GM21786 (cell line): ENCODE measurements around the gene DUSP8.

Experiments used
- ATAC-seq: cut with Tn5 transposase; IDR thresholded peaks from one replicate; pipeline ENCODE4 v1.9.1; 2021; ENCODE audit not compliant: unreplicated experiment

The DUSP8 gene

DNA sequence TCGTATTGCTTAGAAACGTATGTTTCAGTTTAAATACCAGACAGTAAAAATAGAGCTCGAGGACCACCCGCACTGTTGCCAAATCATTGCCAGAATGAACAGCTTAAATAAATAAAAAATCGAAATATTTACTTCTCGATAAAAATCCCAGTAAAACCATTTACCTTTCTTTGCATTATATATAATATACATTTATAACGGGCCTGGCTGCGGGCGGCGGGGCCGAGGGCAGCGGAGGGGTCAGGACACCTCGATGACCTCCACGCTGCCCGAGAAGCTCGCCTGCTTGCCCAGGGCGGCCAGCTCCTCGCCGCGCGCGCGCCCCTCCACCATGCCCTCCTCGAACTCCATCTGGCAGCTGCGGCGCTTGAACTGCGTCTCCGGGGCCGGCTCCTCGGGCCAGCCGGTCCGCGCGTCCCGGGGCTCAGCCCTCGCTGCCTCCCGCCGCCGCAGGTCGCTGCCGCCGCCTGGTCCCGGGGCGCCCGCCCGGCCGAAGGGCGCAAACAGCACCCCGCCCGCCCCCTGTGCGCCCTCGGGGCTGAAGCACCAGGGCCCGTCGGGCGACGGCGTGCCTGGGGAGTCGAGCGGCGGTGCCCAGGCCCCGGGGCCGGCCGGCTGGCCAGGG, 15.7 kb downstream of the DUSP8 start:
- no peak for ATAC-seq

DNA sequence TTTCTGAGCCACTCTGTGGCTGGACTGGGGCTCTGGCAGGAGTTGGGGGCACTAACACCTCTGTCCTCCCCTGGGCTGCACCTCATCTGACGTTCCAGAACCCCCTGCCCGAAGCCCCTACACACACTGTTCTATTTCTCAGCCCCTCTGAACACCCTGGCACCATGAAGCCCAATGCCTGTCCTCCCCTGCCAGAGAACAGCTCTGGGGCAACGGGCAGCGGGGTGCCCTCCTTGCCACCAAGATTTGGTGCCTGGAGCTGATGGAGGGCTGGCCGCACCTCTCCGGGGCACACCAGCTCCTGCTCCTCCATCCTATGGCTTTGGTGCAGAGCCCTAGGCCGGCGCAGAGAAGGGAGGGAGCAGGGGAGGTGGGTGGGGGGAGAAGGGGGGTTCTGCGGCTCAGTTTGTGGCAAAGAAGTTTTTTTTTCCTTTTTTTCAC, 16.3 kb downstream of the DUSP8 start:
- ATAC-seq, result no peak

DNA sequence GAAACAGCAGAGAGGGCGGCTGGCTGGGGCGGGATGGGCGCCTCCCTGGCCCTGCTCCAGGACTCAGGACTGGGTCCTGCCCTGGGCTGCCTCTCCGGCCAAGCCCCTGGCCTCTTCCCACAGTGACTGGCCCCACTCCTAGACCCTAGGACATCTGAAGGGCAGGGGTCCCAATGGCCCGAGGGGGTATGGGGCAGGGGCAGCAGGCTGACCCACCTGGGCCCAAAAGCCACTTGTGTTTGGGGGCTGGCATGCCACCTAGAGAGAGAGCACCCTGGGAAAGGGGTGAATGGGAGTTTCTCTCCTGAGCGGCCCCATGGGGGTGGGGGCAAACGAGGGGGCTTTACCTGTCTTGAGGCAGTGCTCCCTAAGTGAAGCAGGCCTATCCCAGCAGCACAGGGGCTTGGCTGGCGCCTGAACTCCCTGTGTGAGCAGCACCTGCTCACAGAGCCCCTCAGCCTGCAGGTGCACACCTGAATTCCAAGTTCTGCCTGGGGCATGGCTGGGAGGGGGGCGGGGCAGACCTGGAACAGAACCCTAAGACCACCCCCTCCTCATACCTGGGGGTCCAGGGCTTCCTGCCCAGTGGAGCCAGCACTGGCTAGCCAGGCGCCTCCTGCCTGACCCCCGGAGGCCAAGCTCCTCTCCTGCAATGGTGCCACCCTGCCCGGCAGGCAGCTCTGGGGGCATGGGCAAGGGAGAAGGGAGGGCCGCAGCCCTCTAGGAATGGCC, 16.9 kb downstream of the DUSP8 start:
- no peak for ATAC-seq

DNA sequence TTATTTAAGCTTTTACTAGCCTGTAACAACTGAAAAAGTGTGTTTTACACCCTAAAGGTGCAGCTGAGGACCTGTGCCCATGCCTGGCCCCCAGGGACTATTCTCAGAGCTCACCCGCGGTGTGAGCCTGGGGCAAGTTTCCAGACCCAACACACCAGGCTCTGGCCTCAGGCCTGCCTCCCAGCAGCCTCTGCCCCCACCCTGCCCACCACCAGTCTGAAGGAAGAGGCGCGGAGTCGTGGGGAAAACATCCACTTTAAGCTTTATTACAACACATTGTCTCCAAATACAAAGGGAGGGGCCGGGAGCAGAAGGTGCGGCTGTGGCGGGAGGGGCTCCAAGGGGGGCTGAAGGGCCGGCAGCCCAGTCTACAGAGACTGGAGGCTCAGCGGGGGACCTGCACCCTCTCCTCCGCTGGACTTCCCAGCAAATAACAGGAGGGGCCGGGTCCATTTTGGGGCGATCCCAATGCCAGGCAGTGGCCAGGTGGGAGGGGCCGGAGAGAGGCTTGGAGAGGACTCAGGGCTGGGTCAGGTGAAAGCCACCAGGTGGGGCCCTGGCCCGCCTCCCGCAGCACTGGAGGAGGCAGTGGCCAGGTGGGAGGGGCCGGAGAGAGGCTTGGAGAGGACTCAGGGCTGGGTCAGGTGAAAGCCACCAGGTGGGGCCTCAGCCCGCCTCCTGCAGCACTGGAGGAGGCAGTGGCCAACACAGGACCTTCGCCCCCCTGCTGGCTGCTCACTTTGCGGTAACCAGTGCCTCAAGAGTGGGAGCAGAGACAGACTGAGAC, 18.1 kb downstream of the DUSP8 start:
- ATAC-seq, result no peak

GRCh38 chr11:1549338-1550330, 22.4 kb downstream of the DUSP8 start:
- no peak for ATAC-seq

DNA sequence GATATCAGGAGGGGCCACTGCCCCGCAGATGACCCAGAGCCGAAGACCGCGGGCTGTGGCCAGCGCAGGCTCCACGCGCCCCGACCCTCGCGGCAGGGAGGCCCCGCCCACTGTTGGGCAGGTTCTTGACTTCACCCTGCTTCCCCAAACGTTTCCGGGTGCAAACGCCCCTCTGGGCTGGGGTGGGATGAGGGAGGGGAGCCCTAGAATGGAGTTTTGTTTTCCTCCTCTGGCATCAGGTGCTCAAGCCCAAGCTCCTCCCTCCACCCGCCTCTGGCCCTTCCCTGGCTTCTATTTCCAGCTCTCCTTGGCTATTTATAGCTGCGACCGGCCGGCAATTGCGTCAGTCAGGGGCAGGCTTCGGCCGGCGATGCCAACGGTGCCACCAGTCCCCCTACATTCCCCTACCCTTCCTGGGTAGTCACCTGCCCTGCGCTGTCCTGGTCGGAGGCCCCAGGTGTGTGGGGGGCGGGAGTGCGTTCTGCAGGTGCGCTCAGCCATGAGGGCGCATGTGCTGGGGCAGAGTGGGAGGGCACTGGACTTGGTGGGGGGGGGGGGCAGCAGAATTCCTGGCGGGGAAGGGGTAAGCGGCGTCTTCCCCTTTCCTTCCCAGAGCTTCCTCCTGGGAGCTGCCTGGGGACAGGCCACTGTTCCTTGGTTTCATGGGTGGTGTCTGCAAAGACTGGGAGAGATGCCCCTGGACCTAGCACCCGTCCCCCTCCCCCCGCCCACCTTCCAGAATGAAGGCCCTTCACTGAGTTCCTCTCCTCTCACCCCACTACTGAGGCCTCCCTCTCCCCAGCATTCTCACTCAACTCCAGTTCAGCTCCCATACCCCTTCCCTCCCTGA, 23.6 kb downstream of the DUSP8 start:
- ATAC-seq, result no peak

DNA sequence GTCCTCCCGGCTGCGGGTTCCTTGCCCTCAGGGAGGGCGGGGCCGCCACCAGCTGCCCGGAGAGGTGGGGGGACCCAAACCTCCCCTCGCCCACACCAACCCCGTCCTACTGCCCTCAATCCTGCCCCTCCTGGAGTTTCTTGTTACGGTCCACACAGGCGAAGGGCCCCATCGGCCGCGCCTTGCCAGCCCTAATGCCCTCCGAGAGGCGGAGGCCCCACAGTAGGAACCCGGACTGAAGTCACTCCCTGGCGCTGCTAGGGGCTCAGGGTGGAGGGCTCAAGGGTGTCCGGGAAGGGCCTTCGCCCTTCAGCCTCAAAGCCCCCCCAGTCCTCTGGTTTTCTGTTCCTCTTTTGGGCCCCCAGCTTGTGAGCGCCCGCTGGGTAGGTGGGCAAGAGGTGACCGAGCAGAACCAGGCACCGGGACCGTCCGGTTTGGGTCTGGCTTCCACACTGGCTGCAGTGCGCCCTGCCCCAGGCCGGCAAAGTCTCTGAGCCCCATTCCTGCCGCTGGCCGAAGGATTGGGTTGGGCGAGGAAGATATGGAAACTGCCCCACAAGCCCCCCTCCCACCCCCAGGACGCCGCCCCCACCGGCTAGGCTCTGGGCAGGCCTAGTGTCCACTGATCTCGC, 24.5 kb downstream of the DUSP8 start:
- ATAC-seq, result no peak

GRCh38 chr11:1546536-1547466, 25.3 kb downstream of the DUSP8 start:
- no peak for ATAC-seq

- ATAC-seq, result no peak
Measured at GRCh38 chr11:1546077-1546535, 26.0 kb downstream of the DUSP8 start.

GRCh38 chr11:1545432-1545831, 26.6 kb downstream of the DUSP8 start:
- no peak for ATAC-seq

- ATAC-seq, result no peak
Measured at GRCh38 chr11:1544536-1544935, 27.5 kb downstream of the DUSP8 start.

- ATAC-seq, result no peak
Measured at GRCh38 chr11:1543606-1544263, 28.3 kb downstream of the DUSP8 start.

DNA sequence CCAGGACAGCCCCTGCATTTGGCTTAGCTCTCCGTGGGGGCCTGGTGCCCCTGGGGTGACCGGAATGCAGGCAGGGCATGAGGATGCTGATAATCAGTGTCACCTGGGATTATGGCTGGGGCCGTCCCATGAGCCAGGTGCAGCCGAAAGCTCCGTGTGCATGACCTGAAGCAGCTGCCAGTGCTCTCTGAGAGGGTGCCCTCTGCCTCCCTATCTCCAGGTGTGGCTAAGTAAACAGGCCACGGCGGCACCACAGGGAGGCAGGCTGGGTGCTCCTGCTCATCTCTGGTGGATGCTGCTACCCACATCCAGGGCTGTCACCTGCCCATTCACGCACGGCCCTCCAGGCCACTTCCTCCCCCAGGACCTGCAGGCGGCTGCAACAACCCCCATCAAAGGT, 29.8 kb downstream of the DUSP8 start:
- ATAC-seq, result no peak

- no peak for ATAC-seq
Measured at GRCh38 chr11:1541474-1542204, 30.4 kb downstream of the DUSP8 start.

- no peak for ATAC-seq
Measured at GRCh38 chr11:1540074-1540473, 32.0 kb downstream of the DUSP8 start.

- no peak for ATAC-seq
Measured at GRCh38 chr11:1538153-1538552, 33.9 kb downstream of the DUSP8 start.
